KMS-11 (cell line): ENCODE data around the gene LTA4H.

Source experiments
- H2AFZ ChIP-seq: fragments of 200-600 bp; sonication (generic); 2 replicates; pipeline ENCODE4 v1.6.1; 2016; ENCODE audit warnings: antibody characterized with exemption, mixed run types, low read depth
- H3K27ac ChIP-seq: fragments of 200-600 bp; sonication (generic); 2 replicates; pipeline ENCODE4 v1.6.1; 2016; ENCODE audit warnings: mild to moderate bottlenecking, mixed run types
- H3K27me3 ChIP-seq: fragments of 200-600 bp; sonication (generic); 2 replicates; pipeline ENCODE4 v1.6.1; 2017; ENCODE audit warnings: mild to moderate bottlenecking, low read depth, mixed run types, moderate library complexity; ENCODE audit not compliant: insufficient read depth
- H3K36me3 ChIP-seq: fragments of 200-600 bp; sonication (generic); 2 replicates; pipeline ENCODE4 v1.6.1; 2017; ENCODE audit warnings: mild to moderate bottlenecking, mixed run types; ENCODE audit not compliant: insufficient read depth
- H3K4me1 ChIP-seq: fragments of 200-600 bp; sonication (generic); 2 replicates; pipeline ENCODE4 v1.6.1; 2016; ENCODE audit warnings: mild to moderate bottlenecking, low read depth, mixed run types; ENCODE audit not compliant: poor library complexity, severe bottlenecking
- H3K4me2 ChIP-seq: fragments of 200-600 bp; sonication (generic); 2 replicates; pipeline ENCODE4 v1.7.0; 2016; ENCODE audit warnings: mild to moderate bottlenecking, mixed run types
- H3K4me3 ChIP-seq: fragments of 200-600 bp; sonication (generic); IDR thresholded peaks from 2 replicates; pipeline ENCODE4 v1.6.1; 2017; ENCODE audit warnings: low read depth, low read length, mixed read lengths; ENCODE audit not compliant: insufficient read depth
- H3K79me2 ChIP-seq: fragments of 200-600 bp; sonication (generic); 2 replicates; pipeline ENCODE4 v1.6.1; 2016; ENCODE audit warnings: low read depth, mixed run types; ENCODE audit not compliant: insufficient read depth
- H3K9ac ChIP-seq: fragments of 200-600 bp; sonication (generic); 2 replicates; pipeline ENCODE4 v1.6.1; 2016; ENCODE audit warnings: mild to moderate bottlenecking, mixed run types
- H4K20me1 ChIP-seq: fragments of 200-600 bp; sonication (generic); 2 replicates; pipeline ENCODE4 v1.6.1; 2016; ENCODE audit warnings: mild to moderate bottlenecking, mixed run types; ENCODE audit not compliant: insufficient read depth
- TF ChIP-seq, protein P1 (sequence below): fragments of 200-600 bp; sonication (generic); conservative IDR thresholded peaks from 2 replicates; pipeline ENCODE4 v1.6.1; 2017; ENCODE audit warnings: low read depth, mild to moderate bottlenecking, antibody characterized with exemption, low read length, moderate library complexity, mixed read lengths

LTA4H gene

GRCh38 chr12:95963096-95963495, 72.3 kb downstream of the LTA4H start:
- no peak overlapping the region for H2AFZ ChIP-seq
- no peak overlapping the region for H3K9ac ChIP-seq
- no peak overlapping the region for H3K4me2 ChIP-seq
- no peak overlapping the region for H3K4me3 ChIP-seq
- H3K27me3 ChIP-seq, result no peaks in the 10 kb centered on the region
- H4K20me1 ChIP-seq, result no peaks in the 10 kb centered on the region
- H3K27ac ChIP-seq, result no peak overlapping the region
- TF ChIP-seq, protein P1, sequence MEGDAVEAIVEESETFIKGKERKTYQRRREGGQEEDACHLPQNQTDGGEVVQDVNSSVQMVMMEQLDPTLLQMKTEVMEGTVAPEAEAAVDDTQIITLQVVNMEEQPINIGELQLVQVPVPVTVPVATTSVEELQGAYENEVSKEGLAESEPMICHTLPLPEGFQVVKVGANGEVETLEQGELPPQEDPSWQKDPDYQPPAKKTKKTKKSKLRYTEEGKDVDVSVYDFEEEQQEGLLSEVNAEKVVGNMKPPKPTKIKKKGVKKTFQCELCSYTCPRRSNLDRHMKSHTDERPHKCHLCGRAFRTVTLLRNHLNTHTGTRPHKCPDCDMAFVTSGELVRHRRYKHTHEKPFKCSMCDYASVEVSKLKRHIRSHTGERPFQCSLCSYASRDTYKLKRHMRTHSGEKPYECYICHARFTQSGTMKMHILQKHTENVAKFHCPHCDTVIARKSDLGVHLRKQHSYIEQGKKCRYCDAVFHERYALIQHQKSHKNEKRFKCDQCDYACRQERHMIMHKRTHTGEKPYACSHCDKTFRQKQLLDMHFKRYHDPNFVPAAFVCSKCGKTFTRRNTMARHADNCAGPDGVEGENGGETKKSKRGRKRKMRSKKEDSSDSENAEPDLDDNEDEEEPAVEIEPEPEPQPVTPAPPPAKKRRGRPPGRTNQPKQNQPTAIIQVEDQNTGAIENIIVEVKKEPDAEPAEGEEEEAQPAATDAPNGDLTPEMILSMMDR, result no peak
- no peaks in the 10 kb centered on the region for H3K79me2 ChIP-seq
- no peaks in the 10 kb centered on the region for H3K4me1 ChIP-seq
- no peaks in the 10 kb centered on the region for H3K36me3 ChIP-seq

DNA sequence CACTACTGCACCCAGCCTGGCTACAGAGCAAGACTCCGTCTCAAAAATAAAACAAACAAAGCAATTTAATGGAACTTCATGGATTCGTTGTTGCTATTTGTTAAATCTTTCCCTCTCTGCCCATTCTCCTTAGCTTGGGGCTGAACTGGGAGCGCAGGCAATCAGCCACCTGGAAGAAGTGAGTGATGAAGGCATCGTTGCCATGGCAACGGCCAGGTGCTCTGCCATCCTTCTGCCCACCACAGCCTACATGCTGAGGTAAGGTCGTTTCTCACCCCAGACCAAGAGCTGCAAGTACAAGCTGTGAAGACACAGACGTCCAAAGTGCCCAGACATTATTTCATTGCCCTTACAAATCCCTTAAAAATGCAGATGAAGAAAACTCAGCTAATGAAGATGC, 73.2 kb downstream of the LTA4H start:
- H3K9ac ChIP-seq, result no peak overlapping the region
- no peak overlapping the region for H3K27ac ChIP-seq
- no peaks in the 10 kb centered on the region for H4K20me1 ChIP-seq
- H3K36me3 ChIP-seq, result no peaks in the 10 kb centered on the region
- no peak overlapping the region for H3K4me3 ChIP-seq
- H3K79me2 ChIP-seq, result no peaks in the 10 kb centered on the region
- no peaks in the 10 kb centered on the region for H3K27me3 ChIP-seq
- TF ChIP-seq, protein P1, result no peak
- H3K4me1 ChIP-seq, result no peaks in the 10 kb centered on the region
- no peak overlapping the region for H2AFZ ChIP-seq
- H3K4me2 ChIP-seq, result no peak overlapping the region

- Histone ChIP-seq H3K27me3 (no peaks in the 10 kb centered on the region), H3K79me2 (no peaks in the 10 kb centered on the region), H3K4me1 (no peaks in the 10 kb centered on the region), H3K9ac (no peak overlapping the region), H3K4me3 (no peak overlapping the region), H2AFZ (no peak overlapping the region), H4K20me1 (no peaks in the 10 kb centered on the region), H3K27ac (no peak overlapping the region), H3K36me3 (no peaks in the 10 kb centered on the region), H3K4me2 (no peak overlapping the region)
- TF ChIP-seq, protein P1, result no peak
These were observed 75.1 kb downstream of the LTA4H start for GRCh38 chr12:95960241-95960640.

GRCh38 chr12:95959107-95959506, 76.3 kb downstream of the LTA4H start:
- TF ChIP-seq, protein P1, result no peak
- Histone ChIP-seq H3K4me2 (no peak overlapping the region), H4K20me1 (no peaks in the 10 kb centered on the region)

More at GRCh38 chr12:95959107-95959506, 76.3 kb downstream of the LTA4H start:
- Histone ChIP-seq H3K4me3 (no peak overlapping the region), H3K27ac (no peak overlapping the region), H3K36me3 (no peaks in the 10 kb centered on the region), H2AFZ (no peak overlapping the region), H3K4me1 (peaks cover 8% of the 10 kb centered on the region), H3K9ac (no peak overlapping the region), H3K79me2 (no peaks in the 10 kb centered on the region), H3K27me3 (no peaks in the 10 kb centered on the region)
